OCI-M2 (cell line): ENCODE results near the gene BCAS3.

Experiments
- DNase-seq: peaks from one replicate; lab custom pipeline; 2025; ENCODE audit not compliant: unreplicated experiment; lab: John Stamatoyannopoulos, UW

Gene BCAS3

GRCh38 chr17:61371606-61372005 is 694.0 kb downstream of the BCAS3 start:
- DNase-seq = no peak

- DNase-seq = no peak
These were observed 694.8 kb downstream of the BCAS3 start for GRCh38 chr17:61372436-61372835.

GRCh38 chr17:61376931-61377838 is 699.5 kb downstream of the BCAS3 start:
- DNase-seq = no peak

GRCh38 chr17:61378658-61379456 is 701.2 kb downstream of the BCAS3 start:
- no peak for DNase-seq

- no peak for DNase-seq
These were observed 702.0 kb downstream of the BCAS3 start for GRCh38 chr17:61379457-61380216.

GRCh38 chr17:61380217-61380835 is 702.7 kb downstream of the BCAS3 start:
- no peak for DNase-seq

GRCh38 chr17:61380836-61381525 is 703.3 kb downstream of the BCAS3 start:
- DNase-seq = no peak

- DNase-seq = no peak
These were observed 703.9 kb downstream of the BCAS3 start for GRCh38 chr17:61381537-61381936.

GRCh38 chr17:61382796-61383688 is 705.4 kb downstream of the BCAS3 start:
- DNase-seq = no peak

GRCh38 chr17:61383689-61384201 is 706.1 kb downstream of the BCAS3 start:
- DNase-seq = no peak

GRCh38 chr17:61384354-61384691 is 706.7 kb downstream of the BCAS3 start:
- DNase-seq = no peak

GRCh38 chr17:61384692-61385576 is 707.3 kb downstream of the BCAS3 start:
- no peak for DNase-seq

- DNase-seq = no peak
These were observed 708.1 kb downstream of the BCAS3 start for GRCh38 chr17:61385577-61386236.

- DNase-seq = no peak
These were observed 708.6 kb downstream of the BCAS3 start for GRCh38 chr17:61386251-61386650.

- DNase-seq = no peak
These were observed 709.4 kb downstream of the BCAS3 start for GRCh38 chr17:61387011-61387410.

GRCh38 chr17:61387511-61388305 is 710.1 kb downstream of the BCAS3 start:
- no peak for DNase-seq
